Ishikawa (cell line): ENCODE results near the gene TMEM245.

Source experiments
- CEBPB ChIP-seq: IDR thresholded peaks from 2 replicates; pipeline ENCODE4 v1.6.1; 2012
- CREB1 ChIP-seq: IDR thresholded peaks from 2 replicates; pipeline ENCODE4 v1.6.1; 2012; ENCODE audit warnings: low read depth
- FOXM1 ChIP-seq: IDR thresholded peaks from 2 replicates; pipeline ENCODE4 v1.6.1; 2012; ENCODE audit warnings: low read depth, borderline replicate concordance
- TAF1 ChIP-seq: IDR thresholded peaks from 2 replicates; pipeline ENCODE4 v1.6.1; 2012; ENCODE audit warnings: low read depth, mild to moderate bottlenecking

DNA sequence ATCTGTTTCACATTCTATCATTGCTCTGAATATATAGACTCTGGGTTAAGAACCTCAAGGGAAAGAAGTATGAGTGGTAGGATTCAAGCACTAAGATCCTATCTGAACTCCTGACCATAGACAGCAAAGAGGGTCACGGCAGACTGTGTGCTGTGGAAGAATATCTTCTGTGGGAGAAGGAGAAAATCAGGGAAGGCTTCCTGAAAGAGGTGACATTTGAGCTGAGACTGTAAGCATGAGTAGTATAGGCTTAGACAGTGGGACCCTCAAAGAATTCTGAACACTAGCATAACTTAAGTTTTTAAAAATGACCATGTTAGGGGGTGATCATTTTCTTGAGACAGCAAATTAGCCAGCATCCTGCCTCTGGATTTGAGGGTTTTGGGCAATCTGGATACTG is 43.4 kb upstream of the TMEM245 start:
- TF ChIP-seq CEBPB (no peak), TAF1 (no peak), CREB1 (no peak), FOXM1 (no peak)
